Daoy (cell line): ENCODE measurements around the gene CTAGE6. TPM values are rescaled to one million over a fixed set of nuclear protein-coding genes. Genes with fewer than 3 reads are reported as not detected.
A peak's percentile ranks its signal among the peaks of the same experiment; 100 is the strongest.
"Not testable (repeated sequence)": the region's sequence is repeated elsewhere in the genome, so short reads cannot be mapped to it uniquely, and the experiment has no call there.

Source experiments
- DNase-seq: peaks from one replicate; pipeline ENCODE4 v3.0.0-alpha.2; 2015; ENCODE audit warnings: low read depth
- total RNA-seq: library from RNA; depleted of rRNA; stranded (reverse); fragments of >200 nt; shearing (Covaris generic); gene quantifications from 2 replicates; pipeline ENCODE4 v1.2.3, GENCODE V29; 2014; rRNA removed

CTAGE6 gene, protein sequence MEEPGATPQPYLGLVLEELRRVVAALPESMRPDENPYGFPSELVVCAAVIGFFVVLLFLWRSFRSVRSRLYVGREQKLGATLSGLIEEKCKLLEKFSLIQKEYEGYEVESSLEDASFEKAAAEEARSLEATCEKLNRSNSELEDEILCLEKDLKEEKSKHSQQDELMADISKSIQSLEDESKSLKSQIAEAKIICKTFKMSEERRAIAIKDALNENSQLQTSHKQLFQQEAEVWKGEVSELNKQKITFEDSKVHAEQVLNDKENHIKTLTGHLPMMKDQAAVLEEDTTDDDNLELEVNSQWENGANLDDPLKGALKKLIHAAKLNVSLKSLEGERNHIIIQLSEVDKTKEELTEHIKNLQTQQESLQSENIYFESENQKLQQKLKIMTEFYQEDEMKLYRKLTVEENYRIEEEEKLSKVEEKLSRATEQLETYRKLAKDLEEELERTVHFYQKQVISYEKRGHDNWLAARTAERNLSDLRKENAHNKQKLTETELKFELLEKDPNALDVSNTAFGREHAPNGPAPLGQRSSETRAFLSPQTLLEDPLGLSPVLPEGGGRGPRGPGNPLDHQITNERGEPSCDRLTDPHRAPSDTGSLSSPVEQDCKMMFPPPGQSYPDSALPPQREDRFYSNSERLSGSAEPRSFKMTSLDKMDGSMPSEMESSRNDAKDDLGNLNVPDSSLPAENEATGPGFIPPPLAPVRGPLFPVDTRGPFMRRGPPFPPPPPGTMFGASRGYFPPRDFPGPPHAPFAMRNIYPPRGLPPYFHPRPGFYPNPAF
- not detected in 2 replicates for total RNA-seq

GRCh38 chr7:143757596-143757995 is at the start of gene CTAGE6:
Gene CTAGE6 (minus strand): TSS chr7:143757696. CDS start chr7:143757658, 38 bp downstream.
- not testable (repeated sequence) for DNase-seq

- DNase-seq: not testable (repeated sequence)
Observed at GRCh38 chr7:143806664-143807071, 49.2 kb upstream of the CTAGE6 start.

GRCh38 chr7:143797896-143798290 is 40.4 kb upstream of the CTAGE6 start:
- not testable (repeated sequence) for DNase-seq

- not testable (repeated sequence) for DNase-seq
Observed at GRCh38 chr7:143797119-143797895, 39.8 kb upstream of the CTAGE6 start.

GRCh38 chr7:143795653-143796052 is 38.2 kb upstream of the CTAGE6 start:
- DNase-seq: not testable (repeated sequence)

DNA sequence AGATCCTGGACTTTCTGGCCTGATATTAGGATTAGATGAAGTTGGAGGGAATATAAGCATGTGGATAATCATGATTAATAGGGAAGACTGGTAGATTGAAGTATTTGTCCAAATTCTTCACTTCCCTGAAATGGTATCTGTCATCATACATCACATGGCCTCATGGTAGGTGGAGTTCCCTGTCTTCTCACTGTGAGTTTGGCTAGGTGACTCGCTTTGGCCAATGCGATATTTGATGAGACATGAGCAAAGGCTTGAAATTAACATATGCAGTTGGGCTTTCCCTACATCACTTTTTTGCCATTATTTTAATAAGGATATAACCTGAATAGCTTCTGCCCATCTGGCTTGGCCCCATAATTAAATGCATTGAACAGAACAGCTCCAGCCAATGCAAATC is 35.1 kb upstream of the CTAGE6 start:
- DNase-seq: not testable (repeated sequence)

DNA sequence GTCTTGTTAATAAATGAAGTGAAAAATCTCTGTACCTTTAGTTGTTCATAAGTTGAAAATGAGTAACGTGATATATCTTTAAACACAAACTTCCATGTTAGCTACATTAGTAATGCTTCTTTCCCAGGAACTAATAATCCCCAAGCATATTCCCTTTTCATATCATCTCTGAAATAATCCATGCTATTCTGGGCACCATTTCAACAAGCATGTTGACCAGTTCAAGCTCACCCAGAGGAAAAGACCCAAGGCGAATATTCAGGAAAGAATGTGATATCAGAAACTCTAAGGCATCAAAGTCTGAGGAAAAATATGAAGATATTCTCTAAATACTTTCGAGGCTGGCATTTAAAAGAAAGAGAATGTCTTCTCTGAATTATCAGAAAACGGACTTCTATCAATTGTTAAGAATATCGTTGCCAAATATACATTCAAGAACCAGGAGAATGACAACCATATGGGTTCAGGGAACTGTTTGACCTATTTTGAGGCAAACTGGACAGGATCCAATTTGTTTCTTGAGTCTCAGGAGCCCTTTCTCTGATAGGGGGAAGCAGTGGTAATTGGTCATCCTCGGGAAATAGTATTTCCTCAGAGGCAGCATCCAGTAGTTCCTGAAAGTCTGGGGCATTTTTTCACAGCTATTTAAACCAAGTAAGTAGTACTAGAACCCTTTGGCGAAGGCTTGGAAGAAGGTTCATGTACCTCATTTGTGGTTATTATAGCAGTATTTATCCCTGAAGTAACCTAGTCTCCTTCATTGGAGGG is 28.1 kb upstream of the CTAGE6 start:
- DNase-seq: not testable (repeated sequence)

DNA sequence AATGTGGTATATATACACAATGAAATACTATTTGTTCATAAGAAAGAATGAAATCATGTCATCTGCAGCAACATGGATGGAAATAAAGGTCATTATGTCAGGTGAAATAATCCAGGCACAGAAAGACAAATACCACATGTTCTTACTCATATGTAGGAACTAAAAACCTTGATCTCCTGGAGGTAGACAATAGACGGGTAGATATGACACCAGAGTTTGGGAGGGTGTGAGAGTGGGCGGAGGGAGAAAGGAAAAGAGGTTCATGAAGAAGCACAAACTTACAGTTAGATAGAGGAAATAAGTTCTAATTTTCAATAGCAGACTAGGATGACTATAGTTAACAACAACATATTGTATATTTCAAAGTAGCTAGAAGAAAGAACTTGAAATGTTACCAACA is 22.1 kb upstream of the CTAGE6 start:
- DNase-seq: not testable (repeated sequence)

GRCh38 chr7:143772738-143773468 is 15.4 kb upstream of the CTAGE6 start:
- not testable (repeated sequence) for DNase-seq

DNA sequence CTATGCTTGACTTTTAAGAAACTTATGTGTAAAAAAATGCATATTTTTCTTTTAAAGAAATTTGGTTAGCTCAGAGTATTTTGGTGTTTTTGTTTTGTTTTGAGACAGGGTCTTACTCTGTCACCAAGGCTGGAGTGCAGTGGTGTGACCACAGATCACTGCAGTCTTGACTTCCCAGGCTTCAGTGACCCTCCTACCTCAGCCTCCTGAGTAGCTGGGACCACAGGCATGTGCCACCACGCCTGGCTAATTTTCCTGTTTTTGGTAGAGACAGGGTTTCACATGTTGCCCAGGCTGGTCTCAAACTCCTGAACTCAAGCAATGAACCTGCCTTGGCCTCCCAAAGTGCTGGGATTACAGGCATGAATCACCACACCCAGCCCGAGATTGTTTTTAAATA is 10.0 kb upstream of the CTAGE6 start:
- DNase-seq: not testable (repeated sequence)

GRCh38 chr7:143765678-143766077 is 8.2 kb upstream of the CTAGE6 start:
- not testable (repeated sequence) for DNase-seq

GRCh38 chr7:143763065-143763464 is 5.6 kb upstream of the CTAGE6 start:
- DNase-seq: not testable (repeated sequence)

DNA sequence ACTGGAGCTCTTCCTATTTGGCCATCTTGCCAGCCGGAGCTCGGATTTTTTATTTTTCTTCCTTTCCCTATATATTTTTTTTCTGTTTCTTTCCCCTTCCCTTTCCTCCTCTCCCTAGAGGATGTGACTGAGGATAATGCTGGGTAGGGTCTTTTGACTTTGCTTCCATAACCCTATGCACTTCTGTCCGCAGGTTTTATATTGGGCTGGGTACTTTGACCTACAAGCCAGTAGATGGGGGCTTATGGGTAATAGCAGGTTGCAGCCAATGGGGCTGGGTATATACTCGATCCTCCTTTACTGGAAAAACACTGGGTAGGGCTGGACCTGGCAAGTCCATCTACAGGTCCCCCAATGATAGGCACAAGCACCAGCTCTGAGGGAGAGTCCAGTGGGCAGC is 12.2 kb downstream of the CTAGE6 start:
- DNase-seq: not testable (repeated sequence)

- peak; percentile 47 for DNase-seq
Observed at GRCh38 chr7:143737037-143737819, 20.3 kb downstream of the CTAGE6 start.

DNA sequence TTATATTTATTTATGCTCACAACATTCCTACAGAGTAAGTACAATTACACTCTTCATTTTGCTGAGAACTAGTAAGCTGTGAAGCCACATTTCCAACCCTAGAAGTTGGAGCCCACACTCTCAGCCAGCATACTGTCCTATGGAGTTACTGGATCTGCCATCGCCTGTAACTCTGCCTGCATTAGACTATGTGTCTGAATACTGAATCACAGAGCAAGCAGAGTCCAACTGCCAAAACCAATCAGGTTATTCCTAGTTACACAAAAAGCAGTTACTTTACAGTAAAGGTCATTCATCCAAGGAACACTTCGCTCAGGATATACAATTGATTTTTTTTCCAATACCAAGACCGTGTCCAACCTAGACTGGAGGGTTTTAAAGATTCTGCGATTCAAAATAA is 21.5 kb downstream of the CTAGE6 start:
- DNase-seq: no peak

- DNase-seq: no peak
Observed at GRCh38 chr7:143733876-143734275, 23.6 kb downstream of the CTAGE6 start.

DNA sequence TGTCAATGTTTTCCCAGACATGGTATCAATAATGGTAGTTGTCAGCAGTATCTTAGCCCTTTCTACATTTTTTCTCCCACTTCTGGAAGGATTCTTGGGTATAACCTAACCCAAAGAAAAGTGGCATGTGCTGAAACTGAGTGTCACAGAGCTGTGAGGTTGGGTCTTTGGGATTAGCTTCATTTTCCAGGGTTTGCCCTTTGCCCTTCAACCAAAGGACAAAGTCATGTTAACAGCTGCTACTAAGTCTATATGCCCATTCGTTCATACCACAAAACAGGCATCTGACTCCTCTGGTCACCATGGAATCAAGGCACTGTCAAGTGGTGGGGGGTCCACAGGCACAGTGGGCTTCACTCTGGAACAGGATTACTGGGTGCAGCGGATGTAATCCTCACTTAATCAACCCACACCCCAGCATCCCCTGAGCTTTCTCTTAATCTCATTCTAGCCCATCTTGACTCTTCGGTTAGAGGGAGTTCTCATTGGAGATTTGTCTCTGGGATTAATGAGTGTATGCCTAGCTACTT is 29.1 kb downstream of the CTAGE6 start:
- DNase-seq: no peak

GRCh38 chr7:143727561-143727960 is 29.9 kb downstream of the CTAGE6 start:
- DNase-seq: not testable (repeated sequence)

GRCh38 chr7:143726143-143726542 is 31.4 kb downstream of the CTAGE6 start:
- DNase-seq: not testable (repeated sequence)
